Activated CD8-positive, alpha-beta T cell treated with anti-CD3 and anti-CD28 coated beads for 36 hours (primary cell): ENCODE data around the gene SDK2. TPM values are rescaled to one million over a fixed set of nuclear protein-coding genes. Genes with fewer than 3 reads are reported as not detected.
"Not testable (repeated sequence)": the region's sequence is repeated elsewhere in the genome, so short reads cannot be mapped to it uniquely, and the experiment has no call there.

ENCODE experiments used
- ATAC-seq: fragments of 200-7000 bp; cut with Tn5 transposase; one replicate; pipeline ENCODE4 v1.10.0; 2021; ENCODE audit warnings: mild to moderate bottlenecking, moderate library complexity
- CTCF ChIA-PET: fragments of 350-600 bp; sonication (Branson Sonifier 250); formaldehyde crosslinking; loops from one replicate; lab custom pipeline; 2021; ENCODE audit warnings: antibody characterized with exemption; lab: Charles Lee
- POLR2A ChIA-PET: fragments of 350-600 bp; sonication (Branson Sonifier 250); formaldehyde crosslinking; loops from one replicate; lab custom pipeline; 2021; ENCODE audit warnings: antibody characterized with exemption; lab: Charles Lee
- DNase-seq: peaks from one replicate; pipeline ENCODE4 v3.0.0-alpha.2; 2020
- H3K27ac Mint-ChIP-seq: one replicate; pipeline ENCODE4 v1.8.0; 2021; ENCODE audit warnings: mild to moderate bottlenecking, mixed read lengths
- H3K27me3 Mint-ChIP-seq: one replicate; pipeline ENCODE4 v1.8.0; 2021; ENCODE audit warnings: mixed read lengths
- H3K36me3 Mint-ChIP-seq: one replicate; pipeline ENCODE4 v1.8.0; 2021; ENCODE audit warnings: low read depth, mixed read lengths
- H3K4me1 Mint-ChIP-seq: one replicate; pipeline ENCODE4 v1.8.0; 2021; ENCODE audit warnings: low read depth, mixed read lengths
- H3K4me3 Mint-ChIP-seq: one replicate; pipeline ENCODE4 v1.8.0; 2021; ENCODE audit warnings: mild to moderate bottlenecking, moderate library complexity, mixed read lengths
- H3K9me3 Mint-ChIP-seq: one replicate; pipeline ENCODE4 v1.8.0; 2021; ENCODE audit warnings: mixed read lengths
- CTCF ChIP-seq: fragments of 200-600 bp; IDR thresholded peaks from one replicate; pipeline ENCODE4 v1.8.0; 2022; ENCODE audit warnings: antibody characterized with exemption, mild to moderate bottlenecking
- intact Hi-C: fragments of 100-400 bp; cut with micrococcal nuclease; formaldehyde crosslinking; loops from one replicate; pipeline ENCODE4 v1.10.0; 2022
- total RNA-seq, 2 experiments: library from RNA; stranded (reverse); gene quantifications; one replicate each; pipeline ENCODE4 v1.2.3, GENCODE V29; 2021

SDK2 gene
- total RNA-seq, 2 experiments from 2014 or later = 3.2 to 3.3 TPM

GRCh38 chr17:73336408-73337329 is 307.6 kb downstream of the SDK2 start:
- Mint-ChIP-seq H3K4me3 (no peak overlapping the region), H3K27me3 (no peaks in the 10 kb centered on the region), H3K4me1 (no peaks in the 10 kb centered on the region), H3K27ac (no peak overlapping the region), H3K36me3 (no peaks in the 10 kb centered on the region), H3K9me3 (no peaks in the 10 kb centered on the region)
- CTCF ChIA-PET = no interaction called here
- no peak for ATAC-seq
- no peak for TF ChIP-seq CTCF
- POLR2A ChIA-PET = no interaction called here
- intact Hi-C loops = no loop called here
- no peak for DNase-seq

- CTCF ChIA-PET = no interaction called here
Observed at GRCh38 chr17:73335591-73336407, 308.4 kb downstream of the SDK2 start.

GRCh38 chr17:73334771-73335513 is 309.3 kb downstream of the SDK2 start:
- H3K4me1 Mint-ChIP-seq = no peaks in the 10 kb centered on the region
- no peaks in the 10 kb centered on the region for H3K36me3 Mint-ChIP-seq
- TF ChIP-seq CTCF = no peak
- DNase-seq (no peak), ATAC-seq (no peak)
- no peak overlapping the region for H3K27ac Mint-ChIP-seq
- no peak overlapping the region for H3K4me3 Mint-ChIP-seq
- POLR2A ChIA-PET = no interaction called here
- no peaks in the 10 kb centered on the region for H3K27me3 Mint-ChIP-seq
- intact Hi-C loops = no loop called here
- CTCF ChIA-PET = no interaction called here
- no peaks in the 10 kb centered on the region for H3K9me3 Mint-ChIP-seq

More at GRCh38 chr17:73335591-73336407, 308.4 kb downstream of the SDK2 start:
- H3K27ac Mint-ChIP-seq = no peak overlapping the region
- H3K27me3 Mint-ChIP-seq = no peaks in the 10 kb centered on the region
- POLR2A ChIA-PET = no interaction called here
- H3K9me3 Mint-ChIP-seq = no peaks in the 10 kb centered on the region
- ATAC-seq = no peak
- TF ChIP-seq CTCF = no peak
- no peaks in the 10 kb centered on the region for H3K36me3 Mint-ChIP-seq
- no peak for DNase-seq
- H3K4me1 Mint-ChIP-seq = no peaks in the 10 kb centered on the region
- H3K4me3 Mint-ChIP-seq = no peak overlapping the region
- intact Hi-C loops = no loop called here

DNA sequence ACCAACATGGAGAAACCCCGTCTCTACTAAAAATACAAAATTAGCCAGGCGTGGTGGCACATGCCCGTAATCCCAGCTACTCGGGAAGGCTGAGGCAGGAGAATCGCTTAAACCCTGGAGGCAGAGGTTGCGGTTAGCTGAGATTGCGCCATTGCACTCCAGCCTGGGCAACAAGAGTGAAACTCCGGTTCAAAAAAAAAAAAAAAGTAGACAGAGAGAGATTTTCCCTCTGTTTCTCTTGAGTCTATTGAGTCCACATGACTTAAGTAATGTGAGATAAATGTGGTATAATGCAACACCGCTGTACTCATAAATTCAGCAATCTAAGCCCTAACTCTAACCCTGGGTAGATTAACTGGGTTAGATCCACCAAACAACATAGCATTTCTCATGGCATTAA is 310.8 kb downstream of the SDK2 start:
- H3K9me3 Mint-ChIP-seq, ATAC-seq, H3K4me3 Mint-ChIP-seq, H3K27ac Mint-ChIP-seq, POLR2A ChIA-PET, H3K4me1 Mint-ChIP-seq, H3K36me3 Mint-ChIP-seq, H3K27me3 Mint-ChIP-seq, intact Hi-C loops, DNase-seq: not testable (repeated sequence)
- CTCF ChIA-PET = interaction anchor here (1.4 kb wide), 1 partner anchor 36 kb away, joined by 5 read pairs; no protein-coding TSS in a partner anchor

DNA sequence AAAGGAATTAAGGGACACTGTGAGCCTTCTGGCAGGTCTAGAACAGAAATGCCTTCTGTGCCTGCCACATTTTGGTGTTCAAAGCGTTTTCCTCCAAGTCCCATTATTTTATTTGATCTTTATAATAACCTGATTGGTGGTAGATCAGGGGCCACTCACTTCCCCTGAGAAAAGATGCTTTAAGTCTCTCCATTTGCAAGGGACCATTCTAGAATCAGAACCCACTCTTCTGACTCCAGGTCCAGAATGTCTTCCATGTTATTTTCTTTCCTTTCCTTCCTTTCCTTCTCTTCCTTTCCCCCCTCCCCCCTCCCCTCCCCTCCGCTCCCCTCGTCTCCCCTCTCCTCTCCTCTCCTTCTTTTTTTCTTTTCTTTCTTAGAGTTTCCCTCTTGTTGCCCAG is 313.2 kb downstream of the SDK2 start:
- Mint-ChIP-seq H3K36me3 (no peaks in the 10 kb centered on the region), H3K4me3 (no peak overlapping the region), H3K27me3 (no peaks in the 10 kb centered on the region), H3K9me3 (no peaks in the 10 kb centered on the region), H3K4me1 (no peaks in the 10 kb centered on the region), H3K27ac (no peak overlapping the region)
- intact Hi-C loops = no loop called here
- POLR2A ChIA-PET = no interaction called here
- TF ChIP-seq CTCF = no peak
- ATAC-seq (no peak), DNase-seq (no peak)
- CTCF ChIA-PET = interaction anchor here (0.8 kb wide), 1 partner anchor 39 kb away, joined by 4 read pairs; no protein-coding TSS in a partner anchor
